Osteocyte (in vitro differentiated cells): ENCODE results near the gene FGGY. TPM values are rescaled to one million over a fixed set of nuclear protein-coding genes. Genes with fewer than 3 reads are reported as not detected.

Source experiments
- DNase-seq: peaks from one replicate; pipeline ENCODE4 v3.0.0; 2021; ENCODE audit warnings: mixed read lengths; ENCODE audit not compliant: unreplicated experiment; ENCODE audit errors: extremely low spot score
- H3K27ac Mint-ChIP-seq: one replicate; pipeline ENCODE4 v1.8.0; 2021; ENCODE audit warnings: mild to moderate bottlenecking, mixed read lengths; ENCODE audit not compliant: unreplicated experiment
- H3K27me3 Mint-ChIP-seq: one replicate; pipeline ENCODE4 v1.8.0; 2021; ENCODE audit warnings: mixed read lengths; ENCODE audit not compliant: unreplicated experiment
- H3K36me3 Mint-ChIP-seq: one replicate; pipeline ENCODE4 v1.8.0; 2021; ENCODE audit warnings: mixed read lengths; ENCODE audit not compliant: unreplicated experiment
- H3K4me1 Mint-ChIP-seq: one replicate; pipeline ENCODE4 v1.8.0; 2021; ENCODE audit warnings: mixed read lengths; ENCODE audit not compliant: unreplicated experiment
- H3K4me3 Mint-ChIP-seq: one replicate; pipeline ENCODE4 v1.8.0; 2021; ENCODE audit warnings: mild to moderate bottlenecking, moderate library complexity, mixed read lengths; ENCODE audit not compliant: unreplicated experiment
- H3K9me3 Mint-ChIP-seq: one replicate; pipeline ENCODE4 v1.8.0; 2021; ENCODE audit warnings: mixed read lengths; ENCODE audit not compliant: unreplicated experiment
- CTCF ChIP-seq: fragments of 200-600 bp; sonication (generic); IDR thresholded peaks from 2 replicates; pipeline ENCODE4 v1.5.0; 2021; ENCODE audit warnings: antibody characterized with exemption, mild to moderate bottlenecking, moderate library complexity
- total RNA-seq: library from RNA; stranded (reverse); gene quantifications from 2 replicates; pipeline ENCODE4 v1.2.1, GENCODE V29; 2021

Gene FGGY
- total RNA-seq, 1 donor from 2014 or later = 9.1 TPM

DNA sequence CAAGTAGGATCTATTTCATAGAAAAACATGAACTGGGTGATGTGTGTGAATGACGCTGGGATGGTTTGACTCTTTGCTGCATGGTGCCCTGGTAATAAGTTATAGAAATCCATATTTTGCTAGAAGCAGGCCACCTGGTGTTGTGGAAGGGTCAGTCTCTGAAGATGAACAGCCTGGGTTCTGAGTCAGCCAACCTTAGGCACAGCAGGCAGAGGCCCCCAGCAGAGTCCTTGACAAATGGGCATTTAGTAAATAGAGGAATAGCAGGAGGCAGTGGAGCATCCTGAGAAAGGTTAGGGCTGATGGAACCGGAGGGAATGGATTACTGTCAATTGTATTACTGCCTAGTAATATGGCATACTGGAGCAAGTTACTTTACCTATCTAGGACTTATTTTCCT lies 20.9 kb downstream of the FGGY start:
- Mint-ChIP-seq H3K27ac (no peak overlapping the region), H3K36me3 (peaks cover 3% of the 10 kb centered on the region), H3K9me3 (no peaks in the 10 kb centered on the region), H3K4me1 (peaks cover 36% of the 10 kb centered on the region), H3K27me3 (peaks cover 36% of the 10 kb centered on the region), H3K4me3 (no peak overlapping the region)
- no peak for DNase-seq
- TF ChIP-seq CTCF = no peak

DNA sequence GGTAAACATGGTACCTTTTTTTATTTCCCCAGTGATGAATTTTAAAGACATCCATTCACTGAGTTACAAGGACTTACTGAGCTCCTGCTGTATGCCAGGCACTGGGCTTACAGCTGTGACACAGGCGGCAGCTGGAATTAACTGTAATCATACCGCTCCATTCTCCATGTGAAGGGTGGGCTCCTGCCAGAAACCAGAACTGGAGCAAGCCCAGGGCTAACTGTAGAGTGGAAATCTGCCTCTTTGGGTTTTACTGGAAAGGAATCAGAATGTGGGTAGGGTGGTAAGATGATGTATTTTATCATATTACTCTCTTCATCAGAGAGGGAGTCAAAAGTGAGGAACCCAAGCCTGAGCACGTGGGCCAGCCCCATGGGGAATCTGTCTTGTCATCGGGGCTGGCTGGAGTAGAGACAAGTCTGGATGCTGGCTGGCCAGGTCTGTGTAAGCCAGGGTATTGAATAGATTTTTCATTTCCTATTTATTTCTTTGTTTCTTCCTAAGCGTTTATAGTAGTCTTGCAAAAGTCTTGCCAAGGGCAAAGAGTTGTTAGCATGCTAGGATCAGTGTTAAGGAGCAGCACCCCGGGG lies 21.5 kb downstream of the FGGY start:
- DNase-seq = no peak
- no peak for TF ChIP-seq CTCF
- Mint-ChIP-seq H3K4me1 (peaks cover 36% of the 10 kb centered on the region), H3K27me3 (peaks cover 33% of the 10 kb centered on the region), H3K9me3 (no peaks in the 10 kb centered on the region), H3K36me3 (peaks cover 3% of the 10 kb centered on the region), H3K4me3 (no peak overlapping the region), H3K27ac (no peak overlapping the region)

GRCh38 chr1:59322394-59322793 lies 25.5 kb downstream of the FGGY start:
- TF ChIP-seq CTCF = no peak
- Mint-ChIP-seq H3K27ac (no peak overlapping the region), H3K27me3 (peaks cover 28% of the 10 kb centered on the region), H3K36me3 (peaks cover 6% of the 10 kb centered on the region), H3K4me1 (peaks cover 15% of the 10 kb centered on the region), H3K9me3 (no peaks in the 10 kb centered on the region), H3K4me3 (no peak overlapping the region)
- DNase-seq = no peak

GRCh38 chr1:59322814-59323213 lies 25.9 kb downstream of the FGGY start:
- TF ChIP-seq CTCF = no peak
- peaks cover 6% of the 10 kb centered on the region for H3K36me3 Mint-ChIP-seq
- no peak overlapping the region for H3K27ac Mint-ChIP-seq
- peaks cover 11% of the 10 kb centered on the region for H3K4me1 Mint-ChIP-seq
- no peak overlapping the region for H3K4me3 Mint-ChIP-seq
- peaks cover 28% of the 10 kb centered on the region for H3K27me3 Mint-ChIP-seq
- no peak for DNase-seq
- H3K9me3 Mint-ChIP-seq = no peaks in the 10 kb centered on the region

DNA sequence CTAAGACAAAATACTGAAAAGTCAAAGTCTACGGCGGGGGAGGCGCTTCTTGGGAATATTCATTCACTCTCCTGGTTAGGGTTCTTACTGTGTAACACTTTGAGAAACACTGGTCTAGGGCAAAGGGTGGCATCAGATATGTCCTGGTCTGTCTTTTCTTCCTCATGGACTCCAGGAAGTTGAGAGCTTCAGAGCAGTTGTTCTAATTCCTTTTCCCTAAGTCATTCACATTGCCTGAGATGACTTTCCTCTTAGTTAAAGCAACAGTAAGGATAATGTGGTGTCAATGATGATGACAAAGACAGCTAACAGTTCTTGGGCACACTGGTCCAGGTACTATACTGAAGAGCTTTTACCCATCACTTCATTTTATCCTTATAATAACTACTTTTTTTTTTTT lies 27.0 kb downstream of the FGGY start:
- Mint-ChIP-seq H3K9me3 (no peaks in the 10 kb centered on the region), H3K36me3 (peaks cover 6% of the 10 kb centered on the region), H3K4me1 (peaks cover 2% of the 10 kb centered on the region), H3K27me3 (peaks cover 28% of the 10 kb centered on the region), H3K27ac (no peak overlapping the region), H3K4me3 (no peak overlapping the region)
- DNase-seq = no peak
- no peak for TF ChIP-seq CTCF
